ENCODE measurements around the gene RASL10B.

Gene RASL10B

DNA sequence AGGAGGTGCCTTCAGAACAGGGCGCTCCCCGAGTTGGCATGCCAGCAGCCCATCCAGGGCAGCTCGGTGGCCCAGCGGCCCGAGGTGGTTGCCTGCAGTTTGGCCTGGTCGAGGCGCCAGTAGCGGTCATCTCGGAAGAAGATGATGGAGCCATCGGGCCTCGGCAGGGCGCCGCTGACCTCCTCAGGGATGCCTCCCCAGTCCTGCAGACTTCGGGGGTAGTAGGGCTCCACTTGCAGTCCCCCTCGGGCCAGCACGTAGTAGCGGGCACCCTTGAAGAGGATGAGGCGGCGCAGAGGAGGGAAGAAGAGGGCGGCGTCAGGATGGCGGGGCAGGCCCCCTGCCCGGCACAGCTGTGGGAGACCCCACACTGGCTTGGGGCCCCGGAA, 35.0 kb downstream of the RASL10B start:
- DNase-seq: no peak

DNA sequence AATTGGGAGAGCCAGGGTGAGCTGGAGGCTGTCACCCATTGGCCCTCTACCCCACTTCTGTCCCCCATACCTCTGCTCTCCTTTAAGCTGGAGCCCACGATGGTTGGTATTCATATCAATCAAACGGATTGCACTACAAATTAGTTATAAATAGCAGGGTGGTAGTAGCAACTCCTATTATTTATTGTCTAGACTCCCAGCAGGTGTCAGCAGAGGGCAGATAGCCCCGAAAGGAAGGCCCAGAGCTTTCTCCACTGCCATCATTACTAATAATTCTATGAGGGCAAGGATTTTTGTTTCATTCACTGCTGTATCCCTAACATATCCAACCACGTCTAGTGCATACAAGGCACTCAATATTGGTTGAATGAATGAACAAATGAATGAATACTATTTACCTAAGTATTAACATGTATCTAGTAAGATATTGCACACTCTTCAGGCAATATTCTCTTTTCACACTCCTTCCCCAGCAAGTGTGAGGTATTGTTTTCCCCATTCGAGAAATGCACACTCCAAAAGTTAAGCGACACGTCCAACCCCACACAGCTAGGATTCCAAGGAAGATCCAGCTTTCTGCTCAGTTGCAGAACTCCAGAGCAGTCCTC, 35.6 kb downstream of the RASL10B start:
- DNase-seq: peak; percentile 37 to 38

DNA sequence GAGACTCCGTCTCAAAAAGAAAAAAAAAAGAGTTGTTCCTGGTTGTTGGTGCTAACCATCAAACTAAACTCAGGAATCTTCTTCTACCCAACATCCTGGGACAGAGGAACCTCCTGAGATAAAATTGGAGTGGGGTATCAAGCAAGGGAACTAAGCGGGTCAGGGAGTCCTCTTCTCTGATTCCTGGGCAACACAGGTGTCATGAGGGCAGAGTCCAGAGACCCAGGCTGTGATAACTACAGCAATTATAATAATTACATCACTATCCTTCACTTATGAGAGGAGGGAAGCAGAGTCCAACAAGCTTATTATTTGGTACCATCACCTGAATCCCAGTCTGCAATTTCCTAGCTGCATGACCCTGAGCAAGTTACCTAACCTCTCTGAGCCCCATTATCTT, 37.4 kb downstream of the RASL10B start:
- no peak for DNase-seq

- no peak for DNase-seq
Observed at GRCh38 chr17:35769895-35770486, 38.6 kb downstream of the RASL10B start.

DNA sequence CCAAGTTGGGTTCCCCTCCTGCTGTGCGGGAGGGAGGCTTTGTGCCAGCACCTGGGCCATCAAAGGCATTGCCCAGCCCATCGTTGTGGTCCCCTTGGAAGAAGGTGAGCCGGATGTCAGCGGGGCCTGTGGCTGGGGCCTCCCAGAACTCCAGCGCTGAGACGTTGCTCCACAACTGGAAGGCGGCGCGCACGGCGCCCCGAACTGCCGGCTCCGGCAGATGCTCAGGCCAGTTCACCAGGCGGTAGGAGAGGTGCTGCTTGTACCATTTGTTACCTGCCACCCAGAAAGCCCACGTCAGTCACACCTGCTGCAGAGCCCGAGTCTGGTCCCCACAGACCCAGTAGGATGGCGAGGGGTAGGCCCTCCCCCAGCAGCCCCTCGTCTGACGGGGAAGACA, 41.7 kb downstream of the RASL10B start:
- no peak for DNase-seq

- no peak for DNase-seq
Observed at GRCh38 chr17:35773679-35774425, 42.4 kb downstream of the RASL10B start.

GRCh38 chr17:35774499-35774898, 43.1 kb downstream of the RASL10B start:
- no peak for DNase-seq

DNA sequence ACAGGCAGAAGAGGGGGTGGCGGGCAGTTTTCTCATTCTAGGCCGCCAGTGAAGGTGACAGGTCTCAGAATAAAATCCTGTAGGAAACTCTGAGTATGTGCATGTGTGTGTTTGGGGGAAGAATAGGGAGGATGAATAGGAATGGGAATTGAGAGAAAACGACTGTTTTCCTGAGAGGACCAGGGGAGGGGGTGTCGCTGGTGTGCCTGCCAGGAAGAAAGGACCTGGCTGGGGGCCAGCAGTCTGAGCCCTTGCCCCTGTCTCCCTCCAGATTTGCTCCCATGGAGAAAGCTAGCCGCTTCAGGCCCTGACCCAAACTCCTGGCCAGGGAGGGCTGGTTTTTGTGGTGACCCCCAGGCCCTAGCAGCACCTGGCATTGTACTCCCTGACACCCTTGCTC, 43.6 kb downstream of the RASL10B start:
- DNase-seq: no peak

- DNase-seq: no peak
Observed at GRCh38 chr17:35775583-35775982, 44.1 kb downstream of the RASL10B start.

GRCh38 chr17:35778641-35779196, 47.3 kb downstream of the RASL10B start:
- DNase-seq: no peak

- DNase-seq: no peak
Observed at GRCh38 chr17:35780950-35781349, 49.5 kb downstream of the RASL10B start.

GRCh38 chr17:35784895-35785294, 53.5 kb downstream of the RASL10B start:
- DNase-seq: no peak

DNA sequence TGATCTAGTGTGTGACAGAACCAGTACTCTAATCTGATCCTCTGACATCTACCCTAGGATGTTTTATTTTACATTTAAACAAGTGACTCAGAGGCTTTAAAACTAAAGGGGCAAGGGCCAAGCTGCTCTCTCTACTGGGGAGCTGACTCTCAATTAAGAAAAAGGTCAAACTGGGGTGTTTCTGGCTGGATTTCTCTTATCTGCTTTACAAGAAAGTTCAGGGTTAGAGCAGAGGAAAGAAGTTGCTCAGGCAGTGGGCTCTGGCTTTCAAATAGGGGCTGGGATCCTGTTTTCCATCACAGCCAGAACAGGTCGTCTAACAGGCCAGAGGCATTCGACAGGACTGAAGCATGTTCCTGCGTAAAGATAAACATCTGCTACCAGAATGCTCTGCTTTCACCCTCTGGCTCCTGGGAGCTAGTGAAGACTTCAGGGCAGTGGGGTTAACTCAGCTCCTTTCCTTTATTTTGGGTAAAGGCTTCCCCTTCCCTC, 55.5 kb downstream of the RASL10B start:
- DNase-seq: no peak

- DNase-seq: no peak
Observed at GRCh38 chr17:35788477-35789368, 57.3 kb downstream of the RASL10B start.

DNA sequence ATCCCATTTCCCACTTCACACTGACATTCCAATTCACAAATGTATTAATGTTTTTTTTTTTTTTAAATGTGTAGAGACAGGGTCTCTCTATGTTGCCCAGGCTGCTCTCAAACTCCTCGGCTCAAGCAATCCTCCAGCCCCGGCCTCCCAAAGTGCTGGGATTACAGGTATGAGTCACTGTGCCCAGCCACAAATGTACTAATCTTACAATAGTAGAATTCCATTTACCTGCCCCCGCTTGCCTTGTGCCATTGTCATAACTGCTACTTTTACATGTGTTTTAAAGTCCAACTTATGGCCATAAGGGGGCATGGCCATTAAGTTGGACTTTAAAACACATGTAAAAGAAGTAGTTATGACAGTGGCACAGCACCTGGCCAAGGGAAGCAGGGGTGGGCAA, 59.4 kb downstream of the RASL10B start:
- no peak for DNase-seq

DNA sequence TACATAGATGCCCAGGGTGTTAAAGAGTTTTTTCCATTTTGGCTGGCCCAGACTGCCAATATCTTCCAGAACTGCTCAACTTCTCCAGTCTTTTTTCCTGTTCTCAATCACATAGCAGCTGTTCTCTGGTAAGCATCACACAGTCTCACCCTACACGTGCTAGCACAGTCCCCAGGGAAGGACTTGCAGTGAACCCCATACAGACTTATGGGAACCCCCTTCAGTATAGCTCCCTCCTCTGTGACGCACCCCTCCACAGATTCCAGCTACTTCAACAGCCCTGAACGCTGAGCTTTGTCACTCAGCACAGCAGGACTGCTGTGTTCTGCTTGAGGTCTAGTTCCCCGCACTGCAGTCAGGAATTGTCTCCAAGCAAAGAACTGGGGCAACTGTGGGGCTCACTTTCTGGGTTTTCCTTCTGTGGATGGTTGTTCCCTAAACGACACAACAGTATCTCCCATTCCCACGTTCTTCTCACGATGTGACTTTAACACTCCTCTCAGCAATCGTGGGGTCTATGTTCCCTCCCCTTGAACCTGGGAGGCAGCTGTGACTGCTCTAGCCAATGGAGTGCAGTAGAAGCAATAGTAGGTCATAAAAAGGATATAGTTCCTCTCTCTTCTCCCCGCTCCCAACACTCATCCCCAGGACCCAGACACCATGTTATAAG, 60.4 kb downstream of the RASL10B start:
- DNase-seq: no peak

Data from stimulated activated CD4-positive, alpha-beta T cell treated with anti-CD3 and anti-CD28 coated beads, Interleukin-2, amount 100 ng/mL, for 24 hours (primary cell).